RKO (cell line): ENCODE measurements around the gene TBC1D1.

ENCODE experiments used
- DNase-seq: peaks from one replicate; pipeline ENCODE4 v3.0.0-alpha.2; 2016; ENCODE audit warnings: low spot score

TBC1D1 gene

DNA sequence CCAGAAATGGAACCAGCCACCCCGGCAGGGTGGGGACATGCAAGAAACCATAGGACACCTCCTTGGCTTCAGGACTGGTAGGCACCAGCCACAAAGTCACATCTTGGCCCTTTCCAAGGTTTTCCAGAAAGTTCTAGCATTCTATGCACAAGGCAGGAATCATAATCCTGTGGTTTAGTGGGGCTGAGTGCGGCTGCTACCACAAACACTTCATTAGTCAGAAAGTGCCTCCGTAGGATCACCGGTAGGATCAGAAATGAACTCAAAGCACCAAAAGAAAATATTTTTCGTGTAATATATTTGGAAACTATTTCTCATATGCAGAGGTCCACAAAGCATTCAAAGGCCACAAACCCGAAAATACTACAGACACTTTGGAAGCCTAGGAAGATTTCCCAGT is 261.0 kb downstream of the TBC1D1 start:
- no peak for DNase-seq

DNA sequence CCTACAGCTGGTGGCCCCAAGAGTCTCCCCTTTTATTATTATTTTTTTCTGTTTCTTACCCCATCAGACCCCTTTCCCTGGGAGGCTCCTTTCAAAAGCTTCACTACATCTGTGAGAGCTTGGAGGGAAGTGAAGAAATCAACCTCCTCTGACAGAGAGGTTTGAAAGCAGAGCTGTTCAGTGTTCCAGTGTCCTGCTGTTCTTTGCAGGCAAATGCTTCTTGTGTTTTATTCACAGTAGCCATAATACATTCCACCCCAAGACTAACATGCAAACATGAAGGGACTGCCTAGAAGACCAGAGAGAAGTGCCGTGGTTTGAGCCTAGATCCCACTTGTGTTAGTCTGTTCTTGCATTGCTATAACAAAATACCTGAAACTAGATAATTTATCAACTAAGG is 261.4 kb downstream of the TBC1D1 start:
- no peak for DNase-seq

DNA sequence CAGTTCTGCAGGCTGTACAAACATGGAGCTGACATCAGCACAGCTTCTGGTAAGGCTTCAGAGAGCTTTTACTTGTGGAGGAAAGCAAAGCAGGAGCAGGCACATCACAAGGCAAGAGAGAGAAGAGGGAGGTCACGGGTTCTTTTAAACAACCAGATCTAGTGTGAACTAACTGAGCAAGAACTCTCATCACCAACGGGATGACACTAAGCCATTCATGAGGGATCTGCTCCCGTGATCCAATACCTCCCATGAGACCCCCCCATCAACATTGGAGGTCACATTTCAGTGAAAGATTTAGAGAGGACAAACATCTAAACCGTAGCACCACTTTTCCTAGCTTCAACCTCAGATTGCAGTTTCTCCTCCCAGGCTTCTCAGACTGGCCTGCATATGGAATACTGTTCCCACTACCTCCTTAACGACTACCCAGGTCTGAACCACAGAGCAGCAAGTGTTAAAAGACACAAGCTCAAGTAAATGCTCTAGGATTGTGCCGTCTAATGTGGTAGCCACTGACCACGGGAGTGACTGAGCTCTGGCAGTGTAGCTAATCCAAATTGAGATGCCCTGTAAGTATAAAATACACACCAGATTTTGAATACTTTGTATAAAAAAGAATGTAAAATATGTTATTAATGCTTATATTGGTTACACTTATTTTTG is 262.0 kb downstream of the TBC1D1 start:
- DNase-seq, result no peak

DNA sequence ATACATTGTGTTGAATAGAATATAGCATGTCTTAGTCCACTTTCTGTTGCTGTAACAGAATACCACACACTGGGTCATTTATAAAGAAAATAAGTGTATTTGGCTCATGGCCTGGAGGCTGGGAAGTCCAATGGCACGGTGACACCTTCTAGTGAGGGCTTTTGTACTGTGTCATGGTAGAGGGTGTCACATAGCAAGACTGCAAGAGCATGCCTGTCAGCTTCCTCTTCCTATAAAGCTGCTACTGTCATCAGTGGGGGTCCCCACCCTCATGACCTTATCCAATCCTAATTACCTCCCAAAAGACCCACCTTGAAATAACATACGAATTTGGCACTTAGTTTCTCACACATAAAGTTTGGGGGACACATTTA is 262.5 kb downstream of the TBC1D1 start:
- DNase-seq, result no peak

DNA sequence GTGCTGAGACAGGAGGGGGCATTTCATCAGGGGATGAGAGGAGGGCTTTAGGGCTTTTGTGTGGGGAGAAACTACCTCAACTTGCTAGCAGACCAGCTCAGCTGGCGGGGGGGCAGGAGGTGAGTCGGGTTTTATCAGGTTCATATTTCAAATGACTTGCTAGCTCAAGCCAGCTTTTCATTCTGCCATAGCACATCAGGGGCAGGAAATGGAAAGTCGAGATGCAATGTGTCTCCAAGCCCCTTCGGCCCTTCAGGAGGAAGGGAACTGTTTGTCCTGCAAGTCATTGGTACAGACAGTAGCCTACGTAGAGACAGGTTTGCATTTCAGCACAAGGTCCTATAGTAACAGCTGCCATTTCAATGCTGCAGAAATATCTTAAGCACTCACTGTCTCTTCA is 263.4 kb downstream of the TBC1D1 start:
- no peak for DNase-seq

DNA sequence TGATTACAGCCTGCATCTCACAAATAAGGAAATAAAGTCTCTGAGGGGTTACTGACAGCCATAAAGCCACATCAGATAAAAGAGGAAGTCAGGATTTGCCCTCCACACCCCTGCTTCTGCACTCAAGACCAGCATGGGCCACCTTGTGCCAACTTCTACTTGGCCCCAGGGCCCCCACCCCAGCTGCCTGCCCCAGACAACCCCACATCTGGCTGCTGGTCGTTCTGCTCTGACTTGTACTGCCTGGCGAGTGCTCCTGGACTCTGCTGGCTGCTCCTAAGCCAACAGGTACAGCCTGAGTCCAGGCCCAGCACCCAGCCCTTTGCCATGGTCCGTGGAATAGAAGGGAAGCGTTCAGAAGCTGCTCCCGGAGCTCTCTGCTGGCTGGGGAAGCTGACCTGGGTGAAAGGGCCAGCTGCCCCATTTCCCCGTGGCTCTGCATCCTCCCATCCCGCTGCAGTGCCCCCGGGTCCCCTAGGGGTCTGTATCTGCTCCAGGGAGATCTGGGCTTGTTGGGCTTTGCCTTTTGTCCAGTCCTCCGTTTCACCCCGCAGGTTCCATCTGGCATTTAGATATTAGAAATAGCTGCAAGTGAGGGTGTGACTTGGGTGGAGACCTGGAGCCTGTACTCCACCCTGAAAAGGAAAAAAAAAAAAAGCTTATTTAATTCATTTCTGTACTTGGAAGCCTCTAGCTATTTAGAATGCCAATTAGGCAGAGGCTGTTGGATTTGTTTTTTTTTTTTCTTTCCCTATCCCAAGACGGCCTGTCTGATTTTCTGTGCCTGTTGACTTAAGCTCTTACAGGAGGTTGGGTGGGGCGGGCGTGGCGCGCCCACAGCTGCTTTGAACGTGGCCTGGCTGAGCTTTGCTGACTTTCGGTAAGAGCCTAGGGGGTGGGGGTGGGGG is 264.1 kb downstream of the TBC1D1 start:
- no peak for DNase-seq

DNA sequence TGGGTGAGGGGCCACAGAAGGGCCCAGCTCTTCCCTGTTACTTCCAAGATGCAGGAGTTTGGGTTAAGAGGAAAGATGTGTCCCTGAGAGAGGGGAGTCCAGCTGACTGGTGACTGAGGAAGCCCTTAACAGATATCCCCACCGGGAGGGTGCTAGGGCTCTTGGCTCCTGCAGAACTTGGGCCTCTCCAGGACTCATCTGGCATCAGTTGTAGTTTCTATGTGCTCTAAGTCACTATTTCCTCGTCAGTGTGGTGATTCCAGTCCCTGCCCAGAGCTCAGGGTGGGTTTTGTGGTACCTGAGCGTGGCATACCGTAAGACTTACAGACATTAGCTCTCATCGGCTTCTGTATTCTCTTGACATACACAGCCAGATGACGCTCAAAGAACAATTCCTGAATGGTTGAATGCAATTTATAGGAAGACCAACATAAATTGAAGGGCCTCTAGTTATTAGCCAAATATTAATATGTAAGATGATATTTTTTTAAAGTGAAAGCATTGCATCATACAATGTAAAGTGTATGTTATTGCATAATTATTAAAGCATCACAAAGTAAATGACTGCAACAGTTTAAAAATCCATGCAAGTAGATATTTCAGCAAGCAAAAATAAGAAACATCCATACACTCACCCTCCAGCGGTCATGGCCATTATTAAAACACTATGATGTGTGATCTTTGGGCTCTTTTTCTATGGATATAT is 264.9 kb downstream of the TBC1D1 start:
- DNase-seq, result no peak

DNA sequence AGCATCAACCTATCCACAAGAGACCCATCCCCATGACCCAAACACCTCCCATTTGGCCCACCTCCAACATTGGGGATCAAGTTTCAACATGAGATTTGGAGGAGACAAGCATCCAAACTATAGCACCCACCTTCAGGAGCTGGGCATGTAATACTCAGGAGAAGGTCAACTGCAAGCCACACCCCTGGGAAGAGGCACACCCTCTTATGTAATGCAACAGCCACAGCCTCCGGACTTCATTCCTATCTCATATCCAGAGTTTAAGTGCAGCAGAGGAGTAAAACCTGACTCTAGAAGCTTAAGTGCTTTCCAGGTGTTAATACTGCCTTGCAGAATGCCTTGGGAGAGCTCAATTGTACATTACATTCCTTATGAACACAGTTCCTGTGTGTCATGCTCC is 266.7 kb downstream of the TBC1D1 start:
- DNase-seq, result no peak

DNA sequence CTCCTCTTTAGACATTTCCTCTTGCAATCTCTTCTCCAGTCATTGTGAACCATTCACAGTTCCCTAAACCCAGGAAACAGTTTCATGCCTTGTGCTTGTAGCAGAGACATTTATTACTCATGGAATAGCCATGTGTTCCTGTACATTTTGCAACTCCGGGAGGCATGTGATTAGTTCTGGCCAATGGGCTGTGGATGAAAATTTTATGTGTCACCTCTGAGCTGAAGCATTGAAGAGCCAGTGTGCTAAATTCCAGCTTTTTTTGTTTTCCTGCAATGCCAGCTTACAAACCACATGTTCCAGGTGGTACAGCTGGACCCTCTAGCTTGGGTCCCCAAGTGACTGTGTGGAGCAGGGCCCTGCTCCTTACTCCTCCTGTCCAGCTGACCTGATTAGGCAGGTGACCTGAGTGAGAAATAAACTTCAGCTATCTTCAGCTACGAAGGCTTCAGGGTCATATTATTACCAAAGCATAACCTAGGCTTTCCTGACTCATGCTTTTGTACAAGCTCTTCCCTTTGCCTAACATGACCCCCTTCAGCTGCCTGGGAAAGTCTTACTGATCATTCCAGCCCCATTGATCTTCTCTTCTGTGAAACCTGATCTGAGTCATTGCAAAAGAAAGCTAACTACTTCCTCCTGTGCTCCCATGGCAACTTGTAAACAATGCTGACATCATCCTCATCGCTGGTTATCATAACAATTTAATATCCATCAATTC is 269.8 kb downstream of the TBC1D1 start:
- DNase-seq, result peak; percentile 75

DNA sequence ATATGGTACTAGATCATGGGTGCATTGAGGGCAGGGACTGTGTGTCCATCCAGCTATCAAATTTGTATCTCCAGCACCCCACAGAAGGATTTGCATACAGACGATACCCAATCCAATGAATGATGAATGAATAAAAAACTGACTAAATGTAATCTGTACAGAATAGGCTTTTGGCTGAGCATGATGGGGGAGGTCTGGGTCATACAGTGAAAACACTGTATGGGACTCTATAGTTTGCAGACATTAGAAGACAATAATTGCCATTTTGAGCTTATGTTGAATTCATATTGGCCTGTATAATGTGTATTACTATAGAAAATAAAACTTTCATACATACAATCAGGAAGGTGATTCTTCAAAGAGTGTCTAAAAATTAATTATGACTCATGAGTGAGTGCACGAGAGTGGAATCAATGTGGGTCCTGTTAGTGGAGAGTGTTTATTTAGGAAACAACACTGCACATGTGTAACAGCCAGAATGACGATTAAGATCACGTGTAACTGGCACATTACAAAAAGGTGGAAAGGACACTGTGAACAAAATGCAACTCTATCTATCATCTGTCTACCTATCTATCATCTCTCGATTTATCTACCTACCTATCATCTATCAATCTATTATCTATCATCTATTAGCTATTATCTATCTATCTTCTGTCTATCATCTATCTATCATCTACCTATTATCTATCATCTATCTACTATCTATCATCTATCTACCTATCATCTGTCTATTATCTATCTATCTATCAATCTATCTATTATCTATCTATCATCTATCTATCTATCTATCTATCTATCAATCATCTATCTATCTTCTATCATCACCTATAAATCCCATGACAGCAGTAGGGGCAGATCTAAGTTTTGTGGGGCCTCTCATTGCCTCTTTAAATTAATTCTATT is 270.6 kb downstream of the TBC1D1 start:
- DNase-seq, result no peak

DNA sequence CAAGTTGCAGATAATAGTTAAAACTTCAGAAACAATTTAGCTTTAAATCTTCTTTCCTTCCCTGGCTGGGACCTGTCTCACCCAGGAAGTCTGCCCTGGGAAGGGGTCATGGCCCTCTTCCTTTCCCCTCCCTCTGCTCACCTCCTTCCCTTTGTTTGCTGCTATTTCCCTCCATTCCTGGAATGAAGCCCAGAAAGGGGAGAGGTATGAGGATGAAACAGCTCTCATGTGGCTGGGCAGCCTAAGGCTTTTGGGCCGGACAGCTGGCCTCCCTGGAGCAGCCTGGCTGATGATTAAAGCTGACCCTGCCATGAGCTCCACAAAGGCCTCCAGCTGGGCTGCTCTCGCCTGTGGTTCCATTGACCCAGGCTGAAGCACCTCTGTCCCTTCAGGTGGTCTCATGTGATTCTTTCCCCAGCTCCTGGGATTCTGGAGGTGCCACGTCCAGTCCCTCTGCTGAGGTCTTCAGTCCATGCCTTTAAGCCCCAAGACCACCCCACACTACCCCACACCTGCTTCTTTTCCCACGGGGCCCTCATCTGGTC is 271.4 kb downstream of the TBC1D1 start:
- DNase-seq, result no peak

DNA sequence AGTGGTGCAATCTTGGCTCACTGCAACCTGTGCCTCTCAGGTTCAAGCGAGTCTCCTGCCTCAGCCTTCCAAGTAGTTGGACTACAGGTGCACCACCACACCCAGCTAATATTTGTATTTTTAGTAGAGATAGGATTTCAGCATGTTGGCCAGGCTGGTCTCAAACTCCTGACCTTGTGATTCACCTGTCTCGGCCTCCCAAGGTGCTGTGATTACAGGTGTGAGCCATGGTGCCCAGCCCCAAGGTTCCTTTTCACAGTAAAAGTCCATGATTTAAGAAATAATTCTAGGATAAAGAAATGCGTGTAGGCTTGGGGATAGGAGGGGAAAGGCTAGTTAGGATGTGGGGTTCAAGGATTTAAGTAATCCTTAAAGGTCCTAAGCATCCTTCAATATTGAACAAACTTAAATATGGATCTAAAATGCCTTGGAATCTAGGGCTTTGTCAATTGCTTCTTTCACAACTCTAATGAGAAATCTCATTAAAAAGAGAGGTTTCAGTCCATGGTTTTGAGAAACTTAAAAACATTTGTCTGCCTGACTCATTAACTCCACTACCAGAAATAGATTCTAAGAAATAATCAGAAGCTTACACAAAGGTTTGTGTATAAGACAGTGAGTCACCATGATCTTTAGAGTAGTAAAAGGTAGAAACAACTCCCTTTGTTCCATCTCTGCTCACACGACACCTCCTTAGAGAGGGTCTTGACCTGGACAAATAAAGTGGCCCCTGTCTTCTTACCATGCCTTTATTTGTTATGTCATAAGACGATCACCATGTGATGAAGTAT is 272.5 kb downstream of the TBC1D1 start:
- DNase-seq, result no peak

DNA sequence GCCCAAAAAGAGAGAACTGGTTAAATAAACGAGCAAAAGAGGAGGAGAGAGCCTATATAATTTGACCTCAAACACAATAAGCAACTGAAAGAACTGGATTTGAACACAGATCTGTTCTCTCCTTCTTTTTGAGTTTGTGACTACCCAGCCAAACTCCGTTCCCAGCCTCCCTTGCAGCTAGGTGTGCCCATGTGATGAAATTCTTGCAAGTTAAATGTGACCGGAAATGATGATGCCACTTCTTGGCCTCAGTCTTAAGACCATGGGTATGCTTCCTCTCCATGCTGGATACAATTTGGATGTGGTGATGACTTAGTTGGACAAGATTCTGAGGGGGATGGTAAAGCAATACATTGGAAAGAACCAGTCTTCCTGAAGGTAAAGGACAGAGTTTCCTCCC is 273.5 kb downstream of the TBC1D1 start:
- DNase-seq, result no peak

DNA sequence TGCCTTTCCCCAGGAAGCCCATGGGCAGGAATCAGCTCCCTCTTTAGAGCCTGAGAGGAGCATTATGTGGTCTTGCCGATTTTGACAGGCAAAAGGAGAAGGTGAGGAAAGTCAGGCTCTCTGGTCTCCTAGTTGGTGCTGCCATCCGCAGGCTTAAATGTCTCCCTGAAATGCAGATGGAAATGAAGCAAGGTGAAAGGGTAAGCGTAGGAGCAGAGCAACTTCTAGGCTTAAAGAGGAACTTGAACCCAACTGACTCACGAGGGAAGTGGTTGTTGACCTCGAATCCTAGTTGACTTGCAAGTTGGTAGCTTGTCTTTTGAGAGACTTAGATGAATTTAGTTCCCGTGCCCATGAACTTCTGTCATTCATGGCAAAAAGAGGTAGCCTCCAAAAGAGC is 275.2 kb downstream of the TBC1D1 start:
- DNase-seq, result no peak

DNA sequence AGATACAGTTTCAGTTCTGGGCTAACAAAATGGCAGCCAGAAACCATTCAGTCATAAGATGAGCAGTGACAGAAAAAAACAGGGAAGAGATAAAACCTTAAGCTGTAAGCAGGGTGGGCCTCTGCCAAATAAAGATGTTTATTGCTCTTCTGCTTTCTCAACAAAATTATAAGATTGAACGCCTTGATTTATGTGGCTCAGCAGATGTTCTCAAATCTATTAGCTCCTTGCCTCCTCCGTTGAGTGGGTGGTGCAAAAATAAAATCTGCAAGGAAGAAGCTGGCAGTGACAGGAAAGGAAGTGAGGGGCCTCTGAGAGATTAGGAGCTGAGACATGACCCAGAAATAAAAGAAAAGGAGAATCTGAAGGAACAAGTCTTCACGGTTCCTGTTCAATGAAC is 275.9 kb downstream of the TBC1D1 start:
- no peak for DNase-seq

DNA sequence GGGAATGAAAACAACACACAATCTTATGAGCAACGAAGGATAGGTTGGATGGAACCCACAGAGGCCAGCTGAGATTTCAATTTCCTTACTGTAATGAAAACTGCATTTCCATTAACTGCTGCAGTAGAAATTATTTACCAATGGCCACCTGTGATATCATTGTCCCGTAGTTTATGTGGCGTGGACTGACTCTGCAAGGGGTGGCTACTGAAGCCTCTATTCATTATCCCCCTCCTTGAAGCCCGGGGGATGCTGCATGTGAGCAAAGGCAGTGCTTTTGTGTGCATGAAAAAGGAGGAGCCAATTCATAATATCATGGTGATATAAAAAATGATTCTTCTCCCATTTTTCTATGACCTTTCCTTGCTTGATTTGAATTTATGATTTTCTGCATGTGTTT is 277.1 kb downstream of the TBC1D1 start:
- DNase-seq, result no peak

DNA sequence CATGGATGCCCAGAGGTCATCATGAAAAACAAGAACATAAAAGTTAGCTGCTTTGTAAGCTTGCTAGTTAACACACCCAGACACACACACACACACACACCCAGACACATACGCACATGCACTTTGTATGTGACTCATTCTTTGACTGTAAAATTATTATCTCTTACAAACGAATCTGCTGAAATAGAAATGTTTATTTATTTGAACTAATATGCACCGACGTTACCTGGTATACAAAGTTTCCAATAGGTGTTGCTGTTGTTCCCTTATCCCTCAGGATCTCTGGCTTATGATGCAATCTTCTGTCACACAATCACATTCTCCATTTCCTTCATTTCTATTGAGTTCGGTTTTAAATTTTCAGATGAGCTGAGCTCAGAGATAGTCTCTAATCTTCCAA is 278.6 kb downstream of the TBC1D1 start:
- peak; percentile 21 for DNase-seq

DNA sequence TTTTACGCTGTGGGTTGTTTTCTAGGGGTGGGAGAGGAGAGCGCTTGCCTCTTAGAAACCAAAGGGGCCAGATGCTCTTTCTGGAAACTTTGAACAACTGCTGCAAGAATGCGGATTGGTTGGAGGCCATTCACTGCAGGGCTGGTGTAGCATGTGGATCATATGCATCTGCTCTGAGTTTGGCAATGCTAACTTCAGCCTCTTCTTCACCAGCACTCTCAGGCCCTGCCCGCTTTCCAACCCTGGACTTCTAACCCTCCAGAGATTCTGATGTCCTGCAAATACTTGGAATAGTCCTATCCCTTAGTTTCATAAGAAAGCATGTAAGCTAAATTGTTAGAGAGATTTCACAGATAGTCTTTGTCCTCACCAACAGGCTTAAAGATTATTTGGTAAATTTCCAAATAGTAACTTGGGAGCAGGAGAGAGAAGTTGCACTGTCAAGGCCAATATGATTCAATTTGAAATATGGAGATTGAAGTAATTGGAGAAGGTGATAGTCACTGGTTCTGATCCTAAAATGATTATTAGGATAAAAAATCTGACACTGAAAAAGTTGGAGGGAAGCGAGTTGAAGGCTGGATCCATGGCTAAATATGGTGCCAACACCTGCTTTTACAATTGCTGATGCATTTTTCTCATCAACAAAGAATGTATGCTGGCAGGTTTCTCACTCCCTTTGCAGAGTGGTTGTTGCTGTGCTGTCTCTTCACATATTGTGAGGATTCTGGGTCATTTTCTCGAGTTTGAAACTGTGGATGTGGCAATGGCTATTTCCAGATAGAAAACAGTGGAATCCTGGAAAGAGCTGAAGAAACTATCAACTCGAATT is 279.7 kb downstream of the TBC1D1 start:
- DNase-seq, result no peak

DNA sequence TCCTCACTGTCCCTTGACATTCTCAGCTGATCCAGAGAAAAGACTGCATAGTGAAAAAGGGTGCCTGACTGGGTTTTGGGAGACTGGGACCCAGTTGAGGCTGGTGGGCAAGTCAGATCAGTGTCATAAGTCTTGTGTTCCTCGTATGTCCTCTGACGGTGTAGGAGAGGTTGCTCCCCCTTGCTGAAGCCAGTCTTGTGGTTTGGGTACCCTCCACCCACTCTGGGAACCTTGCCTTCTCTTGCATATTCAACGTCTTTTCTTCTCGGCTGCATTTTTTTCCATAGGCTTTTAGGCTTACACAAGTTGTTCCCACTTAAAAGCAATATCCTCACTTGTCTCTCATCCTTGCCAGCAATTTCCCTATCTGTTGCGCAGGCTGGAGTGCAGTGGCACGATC is 281.2 kb downstream of the TBC1D1 start:
- DNase-seq, result no peak
